ENCODE data around the gene ADCK2.
"Not testable (repeated sequence)": the region's sequence is repeated elsewhere in the genome, so short reads cannot be mapped to it uniquely, and the experiment has no call there.

The ADCK2 gene

DNA sequence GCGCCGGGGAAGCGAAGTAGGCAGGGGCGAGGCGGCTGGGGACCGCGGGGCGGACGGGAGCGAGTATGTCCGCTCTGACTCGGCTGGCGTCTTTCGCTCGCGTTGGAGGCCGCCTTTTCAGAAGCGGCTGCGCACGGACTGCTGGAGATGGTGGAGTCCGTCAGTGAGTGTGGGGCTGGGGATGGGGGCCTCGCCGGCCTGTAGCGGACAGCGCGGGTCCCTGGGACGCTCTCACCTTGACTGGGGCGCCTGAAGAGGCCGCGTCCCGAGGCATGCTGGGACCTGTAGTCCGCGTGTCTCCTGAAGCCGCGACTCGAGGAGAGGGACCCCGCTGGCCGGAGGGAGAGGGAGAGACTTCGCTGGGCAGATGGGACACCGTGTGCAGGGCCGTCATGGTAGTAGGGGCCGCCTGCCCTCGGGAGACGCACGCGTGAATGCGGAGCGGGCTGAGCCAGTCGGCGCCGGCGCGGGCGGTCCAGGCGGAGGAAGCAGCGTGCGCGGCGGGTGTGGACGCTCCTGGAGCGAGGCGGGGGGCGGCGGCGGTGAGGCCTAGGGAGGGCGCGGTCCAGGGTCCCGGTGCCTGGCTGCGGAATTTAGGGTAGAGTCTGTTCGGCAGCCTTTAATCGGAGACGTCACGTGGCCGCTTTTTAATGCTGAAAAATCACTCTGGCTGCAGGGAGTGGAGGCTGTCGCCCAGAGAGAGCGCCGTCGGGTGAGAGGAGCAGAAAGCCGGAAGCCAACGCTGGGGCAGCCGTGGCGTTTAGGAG lies 24.1 kb downstream of the ADCK2 start, which contains the start of gene NDUFB2:
TSS of gene NDUFB2 (plus strand) at position 29 of the 767 bp plus-strand sequence. CDS start at position 66, 37 bp downstream.
- peak; percentile 98 for DNase-seq

GRCh38 chr7:140697447-140698143 lies 24.9 kb downstream of the ADCK2 start:
- no peak for DNase-seq

GRCh38 chr7:140698477-140698876 lies 25.7 kb downstream of the ADCK2 start:
- DNase-seq, result no peak

GRCh38 chr7:140702774-140703173 lies 30.0 kb downstream of the ADCK2 start:
- DNase-seq, result no peak

DNA sequence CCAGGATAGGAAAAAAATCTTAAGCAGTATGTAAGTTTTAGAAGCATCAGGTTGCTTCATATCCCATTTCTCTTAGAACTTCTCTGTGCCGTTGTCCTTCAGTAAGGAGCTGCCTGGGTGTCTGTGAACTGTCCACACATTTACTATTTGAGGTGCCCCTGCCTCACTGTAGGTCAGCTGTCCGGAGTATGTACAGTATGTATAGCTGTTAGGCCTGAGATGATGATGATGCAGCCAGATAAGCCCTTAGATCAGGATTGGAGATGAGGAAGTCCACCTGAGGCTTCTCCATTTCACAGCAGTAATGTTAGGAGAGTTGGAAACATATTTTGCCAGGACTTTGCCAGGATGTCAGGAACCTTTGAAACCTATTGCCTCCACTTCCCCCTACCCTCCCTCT lies 31.5 kb downstream of the ADCK2 start:
- no peak for DNase-seq

DNA sequence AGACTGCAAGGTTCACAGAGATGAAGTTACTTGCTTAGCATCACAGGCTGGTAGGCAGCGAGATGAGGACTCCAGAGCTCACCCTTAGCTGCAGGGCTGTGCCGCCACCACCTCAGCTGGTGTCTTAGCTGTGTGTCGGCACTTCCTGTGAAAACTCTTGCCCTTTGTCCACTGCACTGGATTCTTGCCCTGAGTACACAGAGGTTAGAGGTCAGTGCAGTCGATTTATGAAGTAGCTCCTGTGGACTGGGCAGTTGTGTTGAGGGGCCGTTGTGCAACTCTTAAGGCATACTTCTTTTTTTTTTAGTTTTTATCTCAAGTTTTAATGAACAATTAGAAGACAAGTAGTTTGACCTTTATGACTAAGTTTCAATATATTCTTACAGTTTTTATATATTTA lies 34.4 kb downstream of the ADCK2 start:
- no peak for DNase-seq

DNA sequence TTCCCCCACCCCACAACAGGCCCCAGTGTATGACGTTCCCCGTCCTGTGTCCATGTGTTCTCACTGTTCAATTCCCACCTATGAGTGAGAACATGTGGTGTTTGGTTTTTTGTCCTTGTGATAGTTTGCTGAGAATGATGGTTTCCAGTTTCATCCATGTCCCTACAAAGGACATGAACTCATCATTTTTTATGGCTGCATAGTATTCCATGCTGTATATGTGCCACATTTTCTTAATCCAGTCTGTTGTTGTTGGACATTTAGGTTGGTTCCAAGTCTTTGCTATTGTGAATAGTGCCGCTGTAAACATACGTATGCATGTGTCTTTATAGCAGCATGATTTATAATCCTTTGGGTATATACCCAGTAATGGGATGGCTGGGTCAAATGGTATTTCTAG lies 36.0 kb downstream of the ADCK2 start:
- DNase-seq, result not testable (repeated sequence)

DNA sequence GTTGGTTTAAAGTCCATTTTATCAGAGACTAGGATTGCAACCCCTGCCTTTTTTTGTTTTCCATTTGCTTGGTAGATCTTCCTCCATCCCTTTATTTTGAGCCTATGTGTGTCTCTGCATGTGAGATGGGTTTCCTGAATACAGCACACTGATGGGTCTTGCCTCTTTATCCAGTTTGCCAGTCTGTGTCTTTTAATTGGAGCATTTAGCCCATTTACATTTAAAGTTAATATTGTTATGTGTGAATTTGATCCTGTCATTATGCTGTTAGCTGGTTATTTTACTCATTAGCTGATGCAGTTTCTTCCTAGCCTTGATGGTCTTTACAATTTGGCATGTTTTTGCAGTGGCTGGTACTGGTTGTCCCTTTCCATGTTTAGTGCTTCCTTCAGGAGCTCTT lies 39.6 kb downstream of the ADCK2 start:
- DNase-seq, result not testable (repeated sequence)

- DNase-seq, result no peak
These were observed 41.7 kb downstream of the ADCK2 start for GRCh38 chr7:140714331-140715040.

DNA sequence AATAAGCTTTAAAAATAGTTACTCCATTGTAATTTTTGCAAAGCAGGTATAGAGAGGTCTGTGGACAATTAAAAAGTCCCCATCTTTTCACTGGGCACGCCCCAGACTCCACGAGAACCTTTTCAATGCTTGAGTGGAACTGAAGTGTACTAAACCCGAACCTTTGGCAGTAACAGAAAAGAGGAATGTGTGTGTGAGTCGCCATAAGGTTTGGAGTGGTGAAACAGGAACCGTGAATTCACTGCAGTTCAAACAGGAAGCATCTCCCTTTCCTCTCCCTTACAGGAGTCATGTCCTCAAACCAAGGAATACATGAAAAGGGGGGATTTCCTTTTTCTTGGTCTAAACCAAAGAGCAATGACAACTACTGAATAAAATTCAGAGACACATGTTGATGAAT lies 47.0 kb downstream of the ADCK2 start:
- no peak for DNase-seq

GRCh38 chr7:140722254-140722653 lies 49.5 kb downstream of the ADCK2 start:
- no peak for DNase-seq

DNA sequence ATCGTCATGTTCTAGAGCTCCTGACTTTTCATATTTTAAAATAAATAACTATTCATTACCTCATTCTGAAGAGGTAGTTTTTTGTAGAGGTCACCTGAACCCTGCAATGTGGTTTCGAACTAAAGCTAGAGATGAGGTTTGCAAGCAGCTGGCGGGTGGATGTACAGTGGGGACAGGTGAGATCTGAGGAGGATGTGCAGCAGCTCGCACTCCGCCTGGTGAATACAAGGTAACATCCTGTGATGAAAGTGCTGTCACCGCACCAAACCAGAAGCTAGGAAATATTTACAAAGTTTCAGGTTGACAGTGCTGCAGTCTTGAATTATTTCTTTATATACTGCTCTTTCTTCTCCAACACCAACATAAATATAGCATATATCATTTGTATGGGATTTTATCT lies 50.3 kb downstream of the ADCK2 start:
- no peak for DNase-seq

- DNase-seq, result no peak
These were observed 50.8 kb downstream of the ADCK2 start for GRCh38 chr7:140723574-140723973.

GRCh38 chr7:140724706-140725105 lies 52.0 kb downstream of the ADCK2 start:
- DNase-seq, result no peak

DNA sequence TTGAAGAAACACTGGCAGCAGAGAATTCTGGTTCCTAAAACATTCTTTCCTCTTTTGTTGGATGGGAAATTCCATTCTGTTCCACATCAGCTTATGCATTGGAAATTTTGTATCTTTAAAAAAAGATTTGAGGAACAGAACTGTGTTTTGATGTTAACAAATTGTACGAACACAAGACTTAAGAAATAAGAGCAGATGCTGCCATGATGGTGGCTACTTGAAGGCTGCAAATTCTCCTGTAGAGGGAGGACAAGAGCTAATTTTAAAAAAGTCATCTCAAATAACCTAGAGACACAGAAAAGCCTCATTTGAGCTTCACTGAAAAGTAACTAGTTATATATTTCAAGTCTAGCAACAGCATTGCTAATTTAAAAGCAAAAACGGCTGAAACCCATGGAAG lies 53.5 kb downstream of the ADCK2 start:
- no peak for DNase-seq

- no peak for DNase-seq
These were observed 59.7 kb downstream of the ADCK2 start for GRCh38 chr7:140732416-140732815.

- no peak for DNase-seq
These were observed 61.4 kb downstream of the ADCK2 start for GRCh38 chr7:140734096-140734495.

- DNase-seq, result no peak
These were observed 62.0 kb downstream of the ADCK2 start for GRCh38 chr7:140734729-140735128.

DNA sequence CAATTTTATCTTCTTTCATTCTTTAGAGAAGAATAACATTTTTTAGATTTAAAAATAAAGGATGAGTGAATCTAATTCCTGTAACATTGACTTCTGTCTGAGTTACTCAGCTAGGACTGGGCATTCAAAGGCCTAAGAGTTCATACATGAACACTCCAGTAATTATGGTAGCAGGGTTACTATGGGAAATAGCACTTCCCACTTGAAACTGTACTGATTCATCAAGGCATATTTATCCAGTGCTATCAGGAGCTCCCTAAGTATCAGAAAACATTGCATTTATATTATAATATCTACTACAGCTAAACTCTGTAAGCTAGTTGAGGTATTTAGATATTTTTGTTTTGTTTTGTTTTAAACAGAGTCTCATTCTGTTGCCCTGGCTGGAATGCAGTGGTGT lies 65.5 kb downstream of the ADCK2 start:
- DNase-seq, result no peak

DNA sequence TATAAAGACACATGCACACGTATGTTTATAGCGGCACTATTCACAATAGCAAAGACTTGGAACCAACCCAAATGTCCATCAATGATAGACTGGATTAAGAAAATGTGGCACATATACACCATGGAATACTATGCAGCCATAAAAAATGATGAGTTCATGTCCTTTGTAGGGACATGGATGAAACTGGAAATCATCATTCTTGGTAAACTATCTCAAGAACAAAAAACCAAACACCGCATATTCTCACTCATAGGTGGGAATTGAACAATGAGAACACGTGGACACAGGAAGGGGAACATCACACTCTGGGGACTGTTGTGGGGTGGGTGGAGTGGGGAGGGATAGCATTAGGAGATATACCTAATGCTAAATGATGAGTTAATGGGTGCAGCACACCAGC lies 70.5 kb downstream of the ADCK2 start:
- not testable (repeated sequence) for DNase-seq

DNA sequence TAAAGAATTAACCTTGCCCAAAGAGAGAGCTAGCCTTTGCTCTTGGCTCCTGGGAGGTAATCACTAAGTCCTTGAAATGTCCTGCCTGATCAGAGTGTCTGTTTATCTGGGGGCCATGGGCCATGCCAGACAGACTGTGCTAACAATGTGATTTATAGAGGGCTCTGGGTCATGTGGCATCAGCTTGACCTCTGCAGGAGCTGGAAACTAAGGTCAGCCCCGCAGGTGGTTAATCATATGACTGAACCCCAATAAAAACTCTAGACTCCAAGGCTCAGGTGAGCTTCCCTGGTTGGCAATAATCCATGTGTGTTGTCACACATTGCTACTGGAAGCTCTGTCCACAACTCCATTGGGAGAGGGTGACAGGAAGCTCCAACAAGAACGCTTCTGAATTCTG lies 71.3 kb downstream of the ADCK2 start:
- DNase-seq, result no peak

Data from right forelimb (tissue), 1 donor.